DMS53 (cell line): ENCODE data around the gene F13B.
A peak's percentile ranks its signal among the peaks of the same experiment; 100 is the strongest.
"Not testable (repeated sequence)": the region's sequence is repeated elsewhere in the genome, so short reads cannot be mapped to it uniquely, and the experiment has no call there.

Experiments
- DNase-seq: peaks from one replicate; lab custom pipeline; 2025; lab: John Stamatoyannopoulos, UW

The F13B gene

GRCh38 chr1:197041486-197042353 lies 25.3 kb downstream of the F13B start:
- no peak for DNase-seq

GRCh38 chr1:197036861-197037260 lies 30.2 kb downstream of the F13B start:
- DNase-seq, result no peak

- not testable (repeated sequence) for DNase-seq
Measured at GRCh38 chr1:197034631-197035339, 32.3 kb downstream of the F13B start.

GRCh38 chr1:197029749-197030148 lies 37.3 kb downstream of the F13B start:
- no peak for DNase-seq

GRCh38 chr1:197027359-197027758 lies 39.7 kb downstream of the F13B start:
- DNase-seq, result peak; percentile 91

- peak; percentile 18 for DNase-seq
Measured at GRCh38 chr1:197024460-197024859, 42.6 kb downstream of the F13B start.

GRCh38 chr1:197021716-197022115 lies 45.3 kb downstream of the F13B start:
- DNase-seq, result no peak

- no peak for DNase-seq
Measured at GRCh38 chr1:197017558-197018146, 49.4 kb downstream of the F13B start.

- DNase-seq, result no peak
Measured at GRCh38 chr1:197016751-197017150, 50.3 kb downstream of the F13B start.

- no peak for DNase-seq
Measured at GRCh38 chr1:197013234-197013633, 53.8 kb downstream of the F13B start.

- no peak for DNase-seq
Measured at GRCh38 chr1:197011614-197012013, 55.4 kb downstream of the F13B start.

GRCh38 chr1:197008861-197009260 lies 58.2 kb downstream of the F13B start:
- DNase-seq, result no peak

GRCh38 chr1:197003132-197003531 lies 63.9 kb downstream of the F13B start:
- no peak for DNase-seq

GRCh38 chr1:197001828-197002227 lies 65.2 kb downstream of the F13B start:
- no peak for DNase-seq

- no peak for DNase-seq
Measured at GRCh38 chr1:196997423-196997822, 69.6 kb downstream of the F13B start.

- DNase-seq, result no peak
Measured at GRCh38 chr1:196993916-196994315, 73.1 kb downstream of the F13B start.

GRCh38 chr1:196991919-196992651 lies 75.0 kb downstream of the F13B start:
- DNase-seq, result peak; percentile 93
